ENCODE measurements around the gene AQP9.

GRCh38 chr15:58175955-58176354 is 37.8 kb downstream of the AQP9 start:
- TF ChIP-seq POLR2A (IDR thresholded peaks at IDR 0.05; ENCODE audit: low read depth, low read length) (no peak), TAF1 (IDR thresholded peaks at IDR 0.05; ENCODE audit: borderline replicate concordance, low read depth, low read length) (no peak)

Measured in GM12892 (cell line).